Lower lobe of right lung (tissue), 2 donors: ENCODE results near the gene TESK1. TPM values are rescaled to one million over a fixed set of nuclear protein-coding genes. Genes with fewer than 3 reads are reported as not detected.

Experiments
- ATAC-seq, 2 donors: fragments of 200-7000 bp; cut with Tn5 transposase; one replicate each; pipeline ENCODE4 v1.9.1; 2020 to 2022; ENCODE audit warnings: mild to moderate bottlenecking in 2 of 2, moderate library complexity in 2 of 2
- DNase-seq: peaks from one replicate; pipeline ENCODE4 v3.0.0-alpha.2; 2020
- H3K27ac ChIP-seq: fragments of 200-600 bp; one replicate; pipeline ENCODE4 v1.8.0; 2022
- H3K27me3 ChIP-seq: fragments of 200-600 bp; one replicate; pipeline ENCODE4 v1.8.0; 2022; ENCODE audit warnings: low read depth
- H3K36me3 ChIP-seq: fragments of 200-600 bp; one replicate; pipeline ENCODE4 v1.8.0; 2022; ENCODE audit warnings: mild to moderate bottlenecking
- H3K4me1 ChIP-seq: fragments of 200-600 bp; one replicate; pipeline ENCODE4 v1.8.0; 2022
- H3K4me3 ChIP-seq: fragments of 200-600 bp; one replicate; pipeline ENCODE4 v1.8.0; 2022; ENCODE audit warnings: mild to moderate bottlenecking
- H3K9me3 ChIP-seq: fragments of 200-600 bp; one replicate; pipeline ENCODE4 v1.8.0; 2022
- CTCF ChIP-seq: fragments of 200-600 bp; IDR thresholded peaks from one replicate; pipeline ENCODE4 v1.8.0; 2022; ENCODE audit warnings: antibody characterized with exemption, mild to moderate bottlenecking
- intact Hi-C: fragments of 100-400 bp; cut with DNase I; formaldehyde crosslinking; loops from one replicate; pipeline ENCODE4 v1.11.0; 2022
- microRNA-seq: library from miRNA; unstranded; fragments of <30 nt; microRNA quantifications from one replicate; pipeline ENCODE4 v1.2.0, GENCODE V29; 2020; ENCODE audit warnings: borderline number of aligned reads
- total RNA-seq: library from RNA; stranded (reverse); fragmentation: NEBNext Ultra II Directional; extraction: Animal tissue kit (Norgen Biotek cat#: 25700); gene quantifications from one replicate; pipeline ENCODE4 v1.2.1, GENCODE V29; 2021
- donor health status: DM: no; HTN: yes; CAD: no; lungs with severe emphysema.

Gene TESK1
- total RNA-seq, 1 donor from 2014 or later: 44.0 TPM

- no peaks in the 10 kb centered on the region for H3K27me3 ChIP-seq
- H3K36me3 ChIP-seq: peaks cover 21% of the 10 kb centered on the region
- ATAC-seq (no peak), DNase-seq (no peak)
- peak overlapping the region; percentile 97 for H3K27ac ChIP-seq
- no peak for TF ChIP-seq CTCF
- peaks cover 34% of the 10 kb centered on the region for H3K4me1 ChIP-seq
- no peaks in the 10 kb centered on the region for H3K9me3 ChIP-seq
- peak overlapping the region; percentile 85 for H3K4me3 ChIP-seq
- intact Hi-C loops: no loop called here
Observed at GRCh38 chr9:35659340-35659739, 54.3 kb downstream of the TESK1 start.

Small RNA genes within 50 kb of the gene (microRNA-seq; reads per million reads assigned to microRNA genes)
- not detected for gene MIR4667

Other genes starting within 250 kb of the TESK1 start
- gene RUSC2, start 115.2 kb upstream of the TESK1 start, total RNA-seq: 23.6 TPM
- gene CD72, start 13.2 kb downstream of the TESK1 start, total RNA-seq: 4.5 TPM
- gene SIT1, start 45.7 kb downstream of the TESK1 start, total RNA-seq: 1.5 TPM
- gene RMRP, start 52.8 kb downstream of the TESK1 start, total RNA-seq: 24,340 TPM
- gene CCDC107, start 53.0 kb downstream of the TESK1 start, total RNA-seq: 28.9 TPM
- gene ARHGEF39, start 59.9 kb downstream of the TESK1 start, total RNA-seq: 1.2 TPM
- gene CA9, start 68.7 kb downstream of the TESK1 start, total RNA-seq: not detected
- 110 TPM for gene TPM2, start 84.7 kb downstream of the TESK1 start, total RNA-seq
- gene TLN1, start 126.9 kb downstream of the TESK1 start, total RNA-seq: 406 TPM
- 28.1 TPM for gene CREB3, start 127.4 kb downstream of the TESK1 start, total RNA-seq
- gene GBA2, start 144.0 kb downstream of the TESK1 start, total RNA-seq: 68.0 TPM
- 29.6 TPM for gene RGP1, start 144.0 kb downstream of the TESK1 start, total RNA-seq
- not detected for gene MSMP, start 149.0 kb downstream of the TESK1 start, total RNA-seq
- gene NPR2, start 186.3 kb downstream of the TESK1 start, total RNA-seq: 20.6 TPM
- 13.3 TPM for gene SPAG8, start 207.0 kb downstream of the TESK1 start, total RNA-seq
- gene HINT2, start 209.8 kb downstream of the TESK1 start, total RNA-seq: 32.6 TPM
- gene FAM221B, start 223.5 kb downstream of the TESK1 start, total RNA-seq: 0.32 TPM
- gene TMEM8B, start 224.0 kb downstream of the TESK1 start, total RNA-seq: 12.6 TPM